Lower leg skin (tissue), 4 donors: Measurements from ENCODE around the gene LZTFL1. TPM values are rescaled to one million over a fixed set of nuclear protein-coding genes. Genes with fewer than 3 reads are reported as not detected.

Source experiments
- DNase-seq, 2 donors: peaks; one replicate each; pipeline ENCODE4 v3.0.0-alpha.2; 2019; ENCODE audit warnings: low spot score in 2 of 2
- H3K4me3 ChIP-seq: fragments of 200-600 bp; sonication (generic); 2 replicates; pipeline ENCODE4 v1.5.1; 2017; ENCODE audit warnings: mild to moderate bottlenecking, low read depth; ENCODE audit not compliant: poor library complexity, severe bottlenecking
- CTCF ChIP-seq, 3 donors: fragments of 450-650 bp; IDR thresholded peaks; one replicate each; pipeline ENCODE4 v1.5.1; 2016; ENCODE audit warnings: antibody characterized with exemption in 3 of 3, mild to moderate bottlenecking in 3 of 3, moderate library complexity in 2 of 3
- POLR2A ChIP-seq, 2 donors: fragments of 450-650 bp; IDR thresholded peaks; one replicate each; pipeline ENCODE4 v1.6.1; 2016 to 2017; ENCODE audit warnings: antibody characterized with exemption in 2 of 2, mild to moderate bottlenecking in 1 of 2, moderate library complexity in 1 of 2
- WGBS, 2 donors: methylation state at CpG; one replicate each; pipeline ENCODE4 v1.1.5; 2018; 5-methylcytosine and 5-hydroxymethylcytosine counted together
- intact Hi-C: fragments of 100-400 bp; cut with DNase I; formaldehyde crosslinking; loops from one replicate; pipeline ENCODE4 v1.15.0; 2023; ENCODE audit warnings: low total_unique reads
- total RNA-seq, 4 donors: library from RNA; depleted of rRNA; stranded (reverse); fragments of >200 nt; gene quantifications; one replicate each; pipeline ENCODE4 v1.1.0, GENCODE V29; 2016

LZTFL1 gene
- total RNA-seq, 4 donors from 2014 or later = 15.2 to 24.1 (median 18.5) TPM

- DNase-seq = peak in 1 of 2 donors; percentile 65
- 27 to 28% methylated on average over 4 of the region's 4 CpGs for WGBS, 2 donors
Observed at GRCh38 chr3:45817831-45818522, 23.9 kb downstream of the LZTFL1 start.

GRCh38 chr3:45816544-45816943 lies 25.4 kb downstream of the LZTFL1 start:
- DNase-seq = no peak
- TF ChIP-seq POLR2A (IDR thresholded peaks at IDR 0.05) (no peak), CTCF (IDR thresholded peaks at IDR 0.05) (no peak)
- intact Hi-C loops = no loop called here
- H3K4me3 ChIP-seq = no peak overlapping the region
- 45 to 61% methylated on average over 3 of the region's 3 CpGs for WGBS, 2 donors

More at GRCh38 chr3:45817831-45818522, 23.9 kb downstream of the LZTFL1 start:
- intact Hi-C loops = no loop called here
- no peak overlapping the region for H3K4me3 ChIP-seq
- TF ChIP-seq POLR2A (IDR thresholded peaks at IDR 0.05) (no peak), CTCF (IDR thresholded peaks at IDR 0.05) (no peak)

- intact Hi-C loops = no loop called here
- DNase-seq = no peak
- no peak overlapping the region for H3K4me3 ChIP-seq
- WGBS, 2 donors = 94 to 97% methylated on average over 4 of the region's 4 CpGs
- no peak for TF ChIP-seq POLR2A (IDR thresholded peaks at IDR 0.05)
- no peak for TF ChIP-seq CTCF (IDR thresholded peaks at IDR 0.05)
Observed at GRCh38 chr3:45814322-45814721, 27.6 kb downstream of the LZTFL1 start.

GRCh38 chr3:45807681-45808540 lies 34.0 kb downstream of the LZTFL1 start:
- WGBS, 2 donors = 75 to 82% methylated on average over 10 of the region's 10 CpGs
- intact Hi-C loops = no loop called here
- TF ChIP-seq CTCF (IDR thresholded peaks at IDR 0.05) (no peak), POLR2A (IDR thresholded peaks at IDR 0.05) (no peak)
- no peak overlapping the region for H3K4me3 ChIP-seq
- DNase-seq = no peak

- H3K4me3 ChIP-seq = no peak overlapping the region
- TF ChIP-seq POLR2A (IDR thresholded peaks at IDR 0.05) (no peak), CTCF (IDR thresholded peaks at IDR 0.05) (no peak)
- 86 to 88% methylated on average over 3 of the region's 3 CpGs for whole genome bisulfite sequencing, 2 donors
- DNase-seq = no peak
- intact Hi-C loops = no loop called here
Observed at GRCh38 chr3:45807133-45807532, 34.8 kb downstream of the LZTFL1 start.
